Stomach (tissue), 4 donors: ENCODE measurements around the gene GLB1L3.

ENCODE experiments used
- EP300 ChIP-seq: sonication (generic); formaldehyde crosslinking; IDR thresholded peaks from one replicate; pipeline ENCODE4 v1.6.1; 2017; ENCODE audit warnings: antibody characterized with exemption
- POLR2A ChIP-seq, 4 donors: fragments of 450-650 bp; IDR thresholded peaks; one replicate each; pipeline ENCODE4 v1.6.1; 2016; ENCODE audit warnings: antibody characterized with exemption in 4 of 4, control low read depth in 2 of 4, mild to moderate bottlenecking in 1 of 4, moderate library complexity in 1 of 4
- TF ChIP-seq, protein P1 (sequence below), 7 experiments: fragments of 450-650 bp in 4 of 7; fragments of 200-600 bp in 3 of 7; sonication (generic) in 3 of 7; IDR thresholded peaks; one replicate each; pipeline ENCODE4 v1.5.1; 2016 to 2019; ENCODE audit warnings: antibody characterized with exemption in 7 of 7, control low read depth in 2 of 7, mild to moderate bottlenecking in 1 of 7

- TF ChIP-seq, protein P1, sequence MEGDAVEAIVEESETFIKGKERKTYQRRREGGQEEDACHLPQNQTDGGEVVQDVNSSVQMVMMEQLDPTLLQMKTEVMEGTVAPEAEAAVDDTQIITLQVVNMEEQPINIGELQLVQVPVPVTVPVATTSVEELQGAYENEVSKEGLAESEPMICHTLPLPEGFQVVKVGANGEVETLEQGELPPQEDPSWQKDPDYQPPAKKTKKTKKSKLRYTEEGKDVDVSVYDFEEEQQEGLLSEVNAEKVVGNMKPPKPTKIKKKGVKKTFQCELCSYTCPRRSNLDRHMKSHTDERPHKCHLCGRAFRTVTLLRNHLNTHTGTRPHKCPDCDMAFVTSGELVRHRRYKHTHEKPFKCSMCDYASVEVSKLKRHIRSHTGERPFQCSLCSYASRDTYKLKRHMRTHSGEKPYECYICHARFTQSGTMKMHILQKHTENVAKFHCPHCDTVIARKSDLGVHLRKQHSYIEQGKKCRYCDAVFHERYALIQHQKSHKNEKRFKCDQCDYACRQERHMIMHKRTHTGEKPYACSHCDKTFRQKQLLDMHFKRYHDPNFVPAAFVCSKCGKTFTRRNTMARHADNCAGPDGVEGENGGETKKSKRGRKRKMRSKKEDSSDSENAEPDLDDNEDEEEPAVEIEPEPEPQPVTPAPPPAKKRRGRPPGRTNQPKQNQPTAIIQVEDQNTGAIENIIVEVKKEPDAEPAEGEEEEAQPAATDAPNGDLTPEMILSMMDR (IDR thresholded peaks at IDR 0.05) = no peak
- TF ChIP-seq POLR2A (IDR thresholded peaks at IDR 0.05) = no peak
- no peak for TF ChIP-seq EP300
These were observed 54.6 kb downstream of the GLB1L3 start for GRCh38 chr11:134330611-134331353.
